IMR-90 (cell line): ENCODE data around the gene NDUFV2.

ENCODE experiments used
- CTCF ChIP-seq: conservative IDR thresholded peaks from 2 replicates; pipeline ENCODE4 v1.5.1; 2012; ENCODE audit warnings: mild to moderate bottlenecking, low read depth, low read length, improper control_type of control experiment
- POLR2A ChIP-seq: IDR thresholded peaks from 2 replicates; pipeline ENCODE4 v1.6.1; 2012; ENCODE audit warnings: mild to moderate bottlenecking, low read depth, low read length
- RAD21 ChIP-seq: IDR thresholded peaks from 2 replicates; pipeline ENCODE4 v1.6.1; 2012; ENCODE audit warnings: low read length, improper control_type of control experiment
- RFX5 ChIP-seq: IDR thresholded peaks from 2 replicates; pipeline ENCODE4 v1.8.0; 2012; ENCODE audit warnings: low read depth, mild to moderate bottlenecking, low read length, moderate library complexity
- SMC3 ChIP-seq: fragments of 150-350 bp; IDR thresholded peaks from 2 replicates; pipeline ENCODE4 v1.6.1; 2016; ENCODE audit warnings: low read depth, mild to moderate bottlenecking, antibody characterized with exemption, low read length, moderate library complexity

GRCh38 chr18:9130806-9131205, 28.3 kb downstream of the NDUFV2 start:
- no peak for TF ChIP-seq CTCF
- no peak for TF ChIP-seq POLR2A
- TF ChIP-seq SMC3: no peak
- no peak for TF ChIP-seq RFX5
- TF ChIP-seq RAD21: no peak
